ENCODE measurements around the gene AKR7A2.
"Not testable (repeated sequence)": the region's sequence is repeated elsewhere in the genome, so short reads cannot be mapped to it uniquely, and the experiment has no call there.

AKR7A2 gene

GRCh38 chr1:19324665-19324990 is 12.7 kb upstream of the AKR7A2 start:
- no peak for DNase-seq

- DNase-seq, result no peak
Measured at GRCh38 chr1:19323987-19324664, 12.2 kb upstream of the AKR7A2 start.

- no peak for DNase-seq
Measured at GRCh38 chr1:19322481-19322880, 10.5 kb upstream of the AKR7A2 start.

DNA sequence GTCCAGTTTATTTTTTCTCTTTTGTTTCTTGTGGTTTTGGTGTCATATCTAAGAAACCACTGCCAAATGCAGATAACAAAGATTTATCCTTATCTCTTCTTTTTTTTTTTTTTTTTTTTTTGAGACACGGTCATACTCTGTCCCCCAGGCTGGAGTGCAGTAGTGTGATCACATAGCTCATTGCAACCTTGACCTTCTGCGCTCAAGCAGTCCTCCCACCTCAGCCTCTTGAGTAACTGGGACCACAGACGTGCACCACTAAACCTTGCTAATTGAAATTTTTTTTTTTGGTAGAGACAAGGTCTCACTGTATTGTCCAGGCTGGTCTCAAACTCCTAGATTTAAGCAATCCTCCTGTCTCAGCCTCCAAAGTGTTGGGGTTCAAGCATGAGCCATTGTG is 9.1 kb upstream of the AKR7A2 start:
- no peak for DNase-seq

DNA sequence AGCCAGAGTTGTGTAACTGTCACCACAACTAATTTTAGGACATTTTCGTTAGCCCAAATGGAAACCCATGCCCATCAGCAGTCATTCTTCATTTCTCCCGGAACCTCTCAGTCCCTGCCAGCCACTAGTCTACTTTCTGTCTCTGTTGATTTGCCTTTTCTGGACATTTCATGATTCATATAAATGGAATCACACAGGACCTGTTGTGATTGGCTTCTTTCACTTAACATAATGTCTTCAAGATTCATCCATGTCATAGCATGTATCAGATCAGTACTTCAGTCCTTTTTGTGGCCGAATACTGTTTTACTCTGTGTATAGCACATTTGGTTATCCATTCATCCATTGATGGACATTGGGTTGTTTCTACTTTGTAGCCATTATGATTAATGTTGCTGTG is 7.3 kb upstream of the AKR7A2 start:
- DNase-seq, result no peak

GRCh38 chr1:19317126-19317910 is 5.4 kb upstream of the AKR7A2 start:
- DNase-seq, result no peak

GRCh38 chr1:19315378-19316198 is 3.6 kb upstream of the AKR7A2 start:
- no peak for DNase-seq

DNA sequence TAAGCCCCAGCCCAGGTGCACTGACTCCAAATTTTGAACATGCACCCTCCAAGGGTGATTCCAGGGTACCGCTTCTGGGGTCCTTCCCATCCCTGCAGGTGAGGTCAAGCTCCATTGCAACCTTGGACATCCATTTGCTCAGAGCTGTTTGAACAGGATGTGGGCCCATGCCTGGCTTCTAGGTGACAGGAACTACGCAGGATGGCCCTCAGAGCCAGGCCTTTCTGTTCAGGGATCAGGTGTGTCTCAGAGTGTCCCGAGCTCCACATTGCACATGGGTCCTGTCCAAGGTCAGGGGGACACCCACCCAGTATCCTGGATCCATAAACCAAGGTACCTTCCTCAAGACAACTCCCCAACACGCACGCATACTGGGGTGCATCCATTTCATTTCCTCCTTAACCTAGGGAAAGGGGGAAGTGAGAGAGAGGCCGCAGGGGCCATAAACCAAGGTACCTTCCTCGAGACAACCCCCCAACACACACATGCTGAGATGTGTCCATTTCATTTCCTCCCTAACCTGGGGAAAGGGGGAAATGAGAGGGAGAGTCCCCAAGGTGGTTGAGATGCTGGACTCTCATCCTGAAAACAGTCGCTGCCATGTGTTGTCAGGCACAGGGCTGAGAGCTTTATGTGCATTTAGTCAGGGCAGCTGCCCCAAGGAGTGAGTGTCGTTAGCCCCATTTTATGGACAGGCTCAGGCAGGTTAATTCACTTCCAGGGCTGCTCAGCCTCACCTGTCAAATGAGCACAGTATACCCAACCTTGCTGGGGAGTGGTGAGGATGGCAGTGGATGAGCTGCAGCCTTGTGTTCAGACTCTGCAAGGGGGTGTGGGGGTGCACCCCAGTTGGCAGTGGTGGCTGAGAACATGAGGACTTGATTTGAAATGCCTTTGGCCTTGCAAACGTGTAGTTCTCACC is 2.3 kb upstream of the AKR7A2 start:
- no peak for DNase-seq

- DNase-seq, result no peak
Measured at GRCh38 chr1:19313636-19313959, 1.7 kb upstream of the AKR7A2 start.

GRCh38 chr1:19312782-19313635 is 1.1 kb upstream of the AKR7A2 start:
- DNase-seq, result no peak

DNA sequence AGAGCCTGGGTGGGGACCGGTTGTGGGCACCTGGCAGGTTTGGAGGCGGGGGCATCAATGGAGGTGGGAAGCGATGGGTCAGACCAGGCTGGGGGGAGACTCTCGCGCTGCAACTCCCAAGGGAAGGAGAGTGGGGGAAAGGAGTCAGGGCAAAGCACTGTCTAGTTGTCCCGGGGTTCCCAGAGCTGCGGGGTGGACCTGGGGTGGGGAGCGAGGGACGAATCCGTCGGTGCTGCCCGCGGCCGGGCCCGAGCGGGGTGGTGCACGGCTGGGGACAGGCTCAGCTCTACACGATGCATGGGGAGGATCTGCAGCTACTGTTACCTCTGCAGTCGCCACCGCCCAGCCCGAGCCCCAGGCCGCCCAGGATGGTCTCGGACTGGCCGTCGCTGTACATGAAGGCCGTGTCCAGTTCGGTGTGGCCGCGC is 427 bp downstream of the AKR7A2 start:
- DNase-seq, result no peak

GRCh38 chr1:19310720-19311502 is 1.0 kb downstream of the AKR7A2 start:
- no peak for DNase-seq

- DNase-seq, result no peak
Measured at GRCh38 chr1:19310061-19310460, 1.9 kb downstream of the AKR7A2 start.

DNA sequence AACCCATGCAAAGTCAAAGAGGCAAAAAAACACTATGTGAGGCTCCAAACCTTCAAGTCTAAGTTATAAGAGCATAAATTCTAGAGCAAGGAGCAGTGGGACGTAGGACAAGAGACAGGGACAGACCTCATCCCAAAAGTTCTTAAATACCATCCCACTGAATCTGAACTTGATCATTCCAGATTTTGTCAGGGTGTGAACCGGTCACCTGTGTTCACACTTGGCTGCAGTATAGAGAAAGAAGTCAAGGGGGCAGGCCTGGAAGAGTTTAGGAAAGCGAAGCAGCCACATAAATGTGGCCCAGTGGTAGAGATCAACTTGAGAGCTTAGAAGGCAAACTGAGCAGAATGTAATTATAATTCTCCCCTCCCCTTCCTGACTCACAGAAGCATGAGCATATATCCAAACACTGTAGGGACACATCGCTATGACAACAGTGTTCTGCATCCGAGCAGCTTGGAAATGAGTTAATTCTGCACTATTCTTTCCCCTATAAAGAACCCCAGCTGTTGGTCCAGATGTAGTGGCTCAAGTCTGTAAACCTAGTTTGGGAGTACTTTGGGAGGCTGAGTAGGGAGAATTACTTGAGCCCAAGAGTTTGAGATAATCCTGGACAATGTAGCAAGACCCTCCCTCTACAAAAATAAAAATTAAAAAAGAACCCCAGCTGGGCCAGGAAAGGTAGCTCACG is 2.7 kb downstream of the AKR7A2 start:
- DNase-seq, result no peak

GRCh38 chr1:19308509-19308907 is 3.4 kb downstream of the AKR7A2 start:
- DNase-seq, result no peak

- no peak for DNase-seq
Measured at GRCh38 chr1:19307794-19308508, 4.0 kb downstream of the AKR7A2 start.

DNA sequence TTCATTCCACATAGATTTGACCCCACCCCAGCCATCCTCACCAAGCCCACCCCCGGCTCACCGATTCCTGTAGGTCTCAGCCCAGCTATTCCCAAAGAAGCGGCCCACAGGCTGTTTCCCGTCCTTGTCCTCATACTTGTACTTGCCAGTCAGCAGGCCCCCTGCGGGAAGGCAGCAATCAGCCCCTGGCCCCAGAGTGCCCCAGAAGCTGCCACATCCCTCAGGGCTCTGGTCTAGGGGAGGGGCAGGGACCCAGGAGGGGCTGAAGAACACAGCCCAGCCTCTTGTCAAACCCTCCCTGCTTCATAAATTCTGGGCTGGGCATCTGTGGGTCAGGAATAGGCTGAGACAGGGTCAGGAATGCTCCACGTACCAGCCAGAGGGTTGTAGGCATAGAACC is 5.0 kb downstream of the AKR7A2 start:
- DNase-seq, result no peak

DNA sequence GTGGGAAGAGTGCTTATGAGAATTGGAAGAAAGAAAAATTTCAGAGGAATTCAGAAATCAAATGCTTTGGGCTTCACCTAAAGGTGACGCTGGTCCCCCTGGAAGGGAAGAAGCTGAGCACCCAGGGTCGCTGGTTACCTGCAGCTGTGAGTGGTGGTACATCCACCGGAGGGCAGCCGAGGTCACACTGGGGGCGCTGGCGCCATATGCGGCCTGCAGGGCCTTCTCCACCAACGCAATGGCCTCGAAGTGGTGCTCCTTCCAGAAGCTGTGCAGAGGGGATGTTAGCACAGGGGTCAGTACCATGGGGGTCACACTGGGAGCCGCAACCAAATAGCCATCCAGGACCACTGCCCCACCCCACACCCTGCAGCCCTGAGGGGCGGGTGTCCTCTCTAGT is 6.1 kb downstream of the AKR7A2 start:
- DNase-seq, result no peak

GRCh38 chr1:19304081-19304480 is 7.9 kb downstream of the AKR7A2 start:
- not testable (repeated sequence) for DNase-seq

- no peak for DNase-seq
Measured at GRCh38 chr1:19300211-19300610, 11.7 kb downstream of the AKR7A2 start.

Data from effector CD4-positive, alpha-beta T cell (primary cell).